GM21825 (cell line): ENCODE results near the gene LRP1-AS.

Source experiments
- ATAC-seq: cut with Tn5 transposase; IDR thresholded peaks from one replicate; pipeline ENCODE4 v1.9.1; 2021; ENCODE audit warnings: mild to moderate bottlenecking, moderate library complexity; ENCODE audit not compliant: unreplicated experiment

LRP1-AS gene

GRCh38 chr12:57142727-57143126, 4.7 kb downstream of the LRP1-AS start:
- no peak for ATAC-seq

GRCh38 chr12:57142121-57142520, 5.3 kb downstream of the LRP1-AS start:
- no peak for ATAC-seq

- ATAC-seq = no peak
Observed at GRCh38 chr12:57141249-57141648, 6.2 kb downstream of the LRP1-AS start.

- ATAC-seq = no peak
Observed at GRCh38 chr12:57139796-57140649, 7.4 kb downstream of the LRP1-AS start.

GRCh38 chr12:57138526-57139272, 8.7 kb downstream of the LRP1-AS start:
- no peak for ATAC-seq

GRCh38 chr12:57135527-57136326, 11.7 kb downstream of the LRP1-AS start:
- ATAC-seq = no peak

- ATAC-seq = no peak
Observed at GRCh38 chr12:57134949-57135348, 12.5 kb downstream of the LRP1-AS start.

GRCh38 chr12:57133916-57134315, 13.5 kb downstream of the LRP1-AS start:
- ATAC-seq = no peak

GRCh38 chr12:57133013-57133569, 14.3 kb downstream of the LRP1-AS start:
- no peak for ATAC-seq

- no peak for ATAC-seq
Observed at GRCh38 chr12:57131896-57132744, 15.3 kb downstream of the LRP1-AS start.

- no peak for ATAC-seq
Observed at GRCh38 chr12:57130941-57131340, 16.5 kb downstream of the LRP1-AS start.

- no peak for ATAC-seq
Observed at GRCh38 chr12:57129889-57130288, 17.5 kb downstream of the LRP1-AS start.

- no peak for ATAC-seq
Observed at GRCh38 chr12:57129321-57129842, 18.0 kb downstream of the LRP1-AS start.

GRCh38 chr12:57128519-57129247, 18.7 kb downstream of the LRP1-AS start:
- no peak for ATAC-seq

- no peak for ATAC-seq
Observed at GRCh38 chr12:57127726-57128518, 19.5 kb downstream of the LRP1-AS start, which contains the start of gene LRP1. LRP1 (plus strand) TSS chr12:57128483; CDS start chr12:57128965, 482 bp downstream.

- ATAC-seq = no peak
Observed at GRCh38 chr12:57127101-57127725, 20.2 kb downstream of the LRP1-AS start.

GRCh38 chr12:57126561-57126960, 20.9 kb downstream of the LRP1-AS start:
- no peak for ATAC-seq

GRCh38 chr12:57126061-57126460, 21.4 kb downstream of the LRP1-AS start:
- ATAC-seq = no peak
